Dermis blood vessel endothelial cell (primary cell): Measurements from ENCODE around the gene EPX. TPM values are rescaled to one million over a fixed set of nuclear protein-coding genes. Genes with fewer than 3 reads are reported as not detected.
"Not testable (repeated sequence)": the region's sequence is repeated elsewhere in the genome, so short reads cannot be mapped to it uniquely, and the experiment has no call there.

Source experiments
- DNase-seq: peaks from one replicate; pipeline ENCODE4 v3.0.0; 2010
- total RNA-seq: library from RNA; depleted of rRNA; stranded (reverse); fragments of >200 nt; gene quantifications from 2 replicates; pipeline ENCODE4 v1.2.3, GENCODE V29; 2014

EPX gene, protein sequence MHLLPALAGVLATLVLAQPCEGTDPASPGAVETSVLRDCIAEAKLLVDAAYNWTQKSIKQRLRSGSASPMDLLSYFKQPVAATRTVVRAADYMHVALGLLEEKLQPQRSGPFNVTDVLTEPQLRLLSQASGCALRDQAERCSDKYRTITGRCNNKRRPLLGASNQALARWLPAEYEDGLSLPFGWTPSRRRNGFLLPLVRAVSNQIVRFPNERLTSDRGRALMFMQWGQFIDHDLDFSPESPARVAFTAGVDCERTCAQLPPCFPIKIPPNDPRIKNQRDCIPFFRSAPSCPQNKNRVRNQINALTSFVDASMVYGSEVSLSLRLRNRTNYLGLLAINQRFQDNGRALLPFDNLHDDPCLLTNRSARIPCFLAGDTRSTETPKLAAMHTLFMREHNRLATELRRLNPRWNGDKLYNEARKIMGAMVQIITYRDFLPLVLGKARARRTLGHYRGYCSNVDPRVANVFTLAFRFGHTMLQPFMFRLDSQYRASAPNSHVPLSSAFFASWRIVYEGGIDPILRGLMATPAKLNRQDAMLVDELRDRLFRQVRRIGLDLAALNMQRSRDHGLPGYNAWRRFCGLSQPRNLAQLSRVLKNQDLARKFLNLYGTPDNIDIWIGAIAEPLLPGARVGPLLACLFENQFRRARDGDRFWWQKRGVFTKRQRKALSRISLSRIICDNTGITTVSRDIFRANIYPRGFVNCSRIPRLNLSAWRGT
- not detected in 2 replicates for total RNA-seq

GRCh38 chr17:58192612-58193011, at the start of gene EPX:
Gene EPX (plus strand): TSS chr17:58192726. CDS start chr17:58192847, 121 bp downstream.
- DNase-seq: no peak

DNA sequence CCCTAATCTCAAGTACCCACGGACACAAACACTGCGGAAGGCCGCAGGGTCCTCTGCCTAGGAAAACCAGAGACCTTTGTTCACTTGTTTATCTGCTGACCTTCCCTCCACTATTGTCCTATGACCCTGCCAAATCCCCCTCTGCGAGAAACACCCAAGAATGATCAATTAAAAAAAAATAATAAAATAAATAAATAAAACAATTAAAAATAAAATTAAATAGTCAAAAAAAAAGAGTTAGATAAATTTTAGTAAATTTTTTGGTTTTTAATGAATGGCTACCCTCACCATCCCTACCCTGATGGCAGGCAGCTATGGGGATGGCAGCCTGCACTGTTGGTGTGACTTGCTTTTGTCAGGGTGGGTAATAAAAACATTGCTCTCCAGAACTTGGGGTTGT, 49.2 kb upstream of the EPX start:
- DNase-seq: not testable (repeated sequence)

DNA sequence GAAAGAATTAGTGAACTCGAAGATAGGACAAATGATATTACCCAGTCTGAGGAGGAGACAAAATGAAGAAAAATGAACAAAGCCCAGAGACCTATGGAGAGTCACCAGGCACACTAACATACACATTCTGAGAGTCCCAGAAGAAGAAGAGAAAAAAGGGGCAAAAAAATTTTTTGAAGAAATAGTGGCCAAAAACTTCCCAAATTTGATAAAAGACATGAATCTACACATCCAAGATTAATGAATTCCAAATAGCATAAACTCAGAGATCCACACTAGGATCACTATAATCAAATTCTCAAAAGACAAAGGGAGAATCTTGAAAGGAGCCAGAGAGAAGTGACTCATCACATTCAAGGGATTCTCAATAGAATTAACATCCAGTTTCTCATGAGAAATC, 47.7 kb upstream of the EPX start:
- no peak for DNase-seq

DNA sequence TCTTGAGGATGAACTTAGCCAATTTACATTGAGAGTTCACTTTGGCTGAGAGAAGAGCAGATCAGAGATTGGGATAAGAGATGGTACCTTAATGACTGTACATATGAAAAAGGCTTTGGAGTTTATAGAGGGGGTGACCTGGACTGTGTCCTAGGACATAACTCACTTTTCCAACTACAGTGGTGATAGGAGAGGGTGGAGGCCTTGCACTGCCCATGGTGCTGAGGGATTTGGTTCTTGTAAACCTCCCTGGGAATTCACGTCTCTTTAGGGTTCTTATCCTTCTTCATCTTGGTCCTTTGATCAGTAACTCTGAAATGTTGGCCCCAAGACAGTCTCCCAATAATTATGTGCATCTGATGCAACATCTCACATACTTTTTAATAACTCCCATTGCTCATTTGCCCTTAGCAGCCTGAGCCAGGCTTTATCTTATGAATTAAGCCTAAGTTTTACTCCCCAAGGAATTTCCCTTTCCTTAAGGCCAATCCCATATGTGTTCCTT, 44.5 kb upstream of the EPX start, which contains the start of gene OR4D1:
Gene OR4D1, plus strand, starts transcription at position 455 of the 505 bp plus-strand sequence. CDS start 6,770 bp downstream, outside the sequence.
- DNase-seq: no peak

DNA sequence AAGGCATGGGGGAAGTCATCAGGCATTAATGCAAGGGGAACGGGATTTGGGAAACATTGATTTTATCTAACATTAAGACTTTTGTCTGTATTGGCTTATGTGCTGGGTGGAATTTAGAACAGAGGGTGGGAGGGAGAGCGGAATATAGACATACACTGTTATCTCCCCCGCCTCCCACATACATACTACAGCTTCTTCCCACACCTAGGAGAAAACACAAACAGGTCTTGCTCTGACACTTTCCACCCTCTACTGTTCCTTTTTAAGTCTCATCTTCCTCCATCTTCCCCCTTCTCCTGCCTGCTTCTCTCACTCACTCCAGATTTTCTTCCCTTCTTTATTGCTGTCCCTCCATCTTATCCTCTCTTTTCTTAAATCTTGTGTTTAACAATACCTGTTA, 43.9 kb upstream of the EPX start:
- DNase-seq: no peak

DNA sequence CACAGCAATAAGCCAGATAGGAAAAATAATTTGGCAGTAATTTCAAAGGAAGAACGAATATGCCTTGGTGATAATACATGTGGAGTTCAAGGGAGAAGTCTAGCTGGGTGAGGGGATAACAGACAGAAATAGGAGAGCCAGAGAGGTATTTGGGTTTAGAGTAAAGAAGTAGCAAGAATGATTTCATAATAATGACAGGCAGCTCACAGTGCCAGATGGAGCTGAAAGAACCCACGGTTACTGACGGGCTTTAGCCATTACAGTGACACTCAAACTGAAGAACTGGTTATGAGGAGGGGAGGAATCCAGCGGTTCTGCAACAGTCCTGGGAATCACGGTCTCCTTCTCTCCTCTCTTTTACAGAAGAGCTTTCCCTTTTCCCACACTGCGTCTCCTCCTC, 42.1 kb upstream of the EPX start:
- no peak for DNase-seq

GRCh38 chr17:58153046-58153445, 39.5 kb upstream of the EPX start:
- DNase-seq: peak; percentile 6

DNA sequence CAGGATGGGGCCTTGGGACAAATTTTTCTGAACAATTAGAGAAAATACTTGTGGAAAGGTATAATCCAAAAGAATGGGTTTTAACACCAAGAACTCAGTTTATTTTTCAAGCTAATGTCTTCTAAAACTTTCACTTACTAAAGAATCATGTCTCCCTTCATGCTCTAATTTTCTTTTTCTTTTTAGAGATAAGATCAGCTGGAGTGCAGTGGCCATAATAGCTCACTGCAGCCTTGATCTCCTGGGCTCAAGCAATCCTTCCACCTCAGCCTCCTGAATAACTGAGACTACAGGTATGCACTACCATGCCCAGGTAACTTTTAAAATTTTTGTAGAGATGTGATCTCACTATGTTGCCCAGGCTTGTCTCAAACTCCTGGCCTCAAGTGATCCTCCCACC, 38.9 kb upstream of the EPX start:
- DNase-seq: no peak

DNA sequence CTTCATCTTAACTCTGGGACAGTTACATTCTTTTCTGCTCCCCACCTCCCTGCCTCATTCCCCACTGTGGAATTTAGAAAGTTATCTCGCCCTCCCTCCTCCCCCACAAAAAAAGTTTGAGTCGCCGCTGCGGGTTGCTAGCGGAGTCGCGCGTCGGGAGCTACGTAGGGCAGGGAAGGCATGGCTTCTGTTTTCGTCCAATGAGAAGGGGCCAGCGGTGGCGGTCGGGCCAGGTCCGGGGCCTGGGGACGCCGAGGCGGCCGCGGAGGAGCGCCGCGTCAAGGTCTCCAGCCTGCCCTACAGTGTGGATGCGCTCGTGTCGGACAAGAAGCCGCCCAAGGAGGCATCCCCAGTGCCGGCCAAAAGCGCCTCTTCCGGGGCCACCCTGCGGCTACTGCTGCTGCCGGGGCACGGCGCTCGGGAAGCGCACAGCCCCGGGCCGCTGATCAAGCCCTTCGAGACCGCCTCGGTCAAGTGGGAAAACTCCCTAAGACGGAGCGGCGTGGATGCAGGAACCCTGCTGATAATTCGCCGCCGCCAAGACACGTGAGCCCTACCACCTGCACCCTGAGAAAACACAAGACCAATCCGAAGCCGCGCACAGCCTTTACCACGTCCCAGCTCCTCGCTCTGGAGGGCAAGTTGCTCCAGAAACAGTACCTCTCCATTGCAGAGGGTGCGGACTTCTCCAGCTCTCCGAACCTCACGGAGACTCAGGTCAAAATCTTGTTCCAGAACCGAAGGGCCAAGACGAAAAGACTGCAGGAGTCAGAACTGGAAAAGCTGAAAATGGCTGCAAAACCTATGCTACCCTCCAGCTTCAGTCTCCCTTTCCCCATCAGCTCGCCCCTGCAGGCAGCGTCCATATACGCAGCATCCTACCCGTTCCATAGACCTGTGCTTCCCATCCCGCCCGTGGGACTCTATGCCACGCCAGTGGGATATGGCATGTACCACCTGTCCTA, 35.4 kb upstream of the EPX start:
- DNase-seq: no peak

DNA sequence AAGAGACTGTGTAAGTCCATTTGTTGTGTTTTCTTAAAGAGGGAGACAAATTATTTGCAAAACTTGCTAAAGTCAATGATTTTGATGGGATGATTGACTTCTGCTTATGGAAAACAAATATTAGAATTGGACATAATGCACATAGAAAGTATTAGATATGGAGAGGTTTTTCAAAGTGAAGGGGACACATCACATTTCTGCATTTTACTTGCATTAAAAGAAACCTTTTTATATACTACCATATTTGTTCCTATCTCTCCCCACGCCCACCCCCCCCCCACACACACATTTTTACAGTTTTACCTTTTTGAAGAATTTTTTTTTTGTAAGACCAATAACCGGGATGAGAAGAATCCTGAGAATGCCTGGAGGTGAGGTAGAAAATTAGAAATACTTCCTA, 34.3 kb upstream of the EPX start:
- DNase-seq: no peak

DNA sequence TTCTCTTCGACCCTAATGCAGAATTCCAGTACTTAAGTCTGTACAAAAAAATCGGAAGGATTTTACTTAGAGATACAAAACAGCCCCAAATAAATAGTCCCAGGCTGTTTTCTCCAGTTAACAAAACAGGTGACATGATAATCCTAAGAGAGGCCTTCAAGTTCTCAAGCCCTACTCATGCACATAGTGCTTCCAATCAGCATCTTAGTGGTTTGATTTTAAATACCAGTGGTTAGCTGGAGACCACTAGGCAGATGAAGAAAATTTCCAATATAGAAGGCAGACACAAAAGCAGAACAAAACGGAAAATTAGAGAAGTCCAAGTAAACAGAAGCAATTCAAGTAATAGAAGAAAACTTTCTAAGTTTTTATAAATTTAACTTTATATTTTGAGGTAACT, 31.0 kb upstream of the EPX start:
- DNase-seq: no peak

DNA sequence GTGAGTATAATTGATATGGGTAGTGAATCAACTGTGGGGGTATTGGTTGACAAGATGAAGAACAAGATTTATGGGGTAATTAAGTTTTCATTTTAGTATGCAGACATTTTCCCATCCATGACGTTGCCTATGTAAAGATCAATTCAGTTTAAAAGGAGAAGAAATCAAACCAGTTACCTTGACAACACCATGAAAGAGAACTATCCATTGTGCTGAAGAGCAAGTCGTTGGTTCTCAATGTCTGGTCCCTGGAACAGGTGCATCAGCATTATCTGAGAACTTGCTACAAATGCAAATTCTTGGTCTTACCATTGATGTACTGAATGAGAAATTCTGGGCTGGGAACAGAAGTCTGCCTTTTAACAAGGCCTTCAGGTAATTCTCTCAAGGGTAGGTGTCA, 26.5 kb upstream of the EPX start:
- no peak for DNase-seq

DNA sequence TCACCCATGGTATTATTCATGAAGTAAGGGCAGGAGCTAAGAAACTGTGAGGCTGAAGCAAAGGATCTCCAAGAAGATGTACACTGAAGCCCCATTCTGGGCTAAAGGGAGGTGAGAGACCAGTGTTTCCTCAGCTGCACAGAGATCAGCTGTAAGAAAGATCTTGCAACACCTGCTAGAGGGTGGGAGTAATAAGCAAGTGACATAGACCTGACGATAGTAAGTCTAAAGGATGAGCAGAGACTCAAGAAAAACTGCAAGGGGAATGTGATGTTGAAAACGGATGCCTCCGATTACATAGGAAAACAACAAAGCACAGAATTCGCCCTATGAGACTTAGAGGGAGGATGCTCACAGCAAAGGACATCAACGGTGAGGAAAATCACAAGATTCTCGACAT, 25.8 kb upstream of the EPX start, which contains the start of gene OR4D2:
Gene OR4D2, plus strand, starts transcription at position 301 of the 400 bp plus-strand sequence. CDS start 2,674 bp downstream, outside the sequence.
- DNase-seq: no peak

DNA sequence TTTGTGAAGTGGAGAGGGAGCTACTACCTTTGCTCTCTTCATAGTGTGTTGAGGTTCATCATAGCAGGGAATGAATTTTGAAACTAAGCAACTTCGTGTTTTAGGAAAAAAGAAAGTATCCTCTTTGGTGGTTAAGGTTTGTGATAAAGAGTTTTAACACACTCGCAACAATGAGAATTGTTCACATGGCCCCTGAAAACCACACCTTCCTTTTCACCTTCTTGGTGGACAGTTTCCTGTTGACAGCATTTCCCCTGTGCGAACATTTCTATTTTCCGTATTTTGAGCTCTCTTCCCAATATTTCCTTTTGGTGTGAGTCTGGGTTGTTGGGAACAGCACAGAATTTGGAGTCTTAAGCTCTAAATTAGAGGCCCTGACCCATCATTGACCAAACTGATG, 21.9 kb upstream of the EPX start:
- no peak for DNase-seq

DNA sequence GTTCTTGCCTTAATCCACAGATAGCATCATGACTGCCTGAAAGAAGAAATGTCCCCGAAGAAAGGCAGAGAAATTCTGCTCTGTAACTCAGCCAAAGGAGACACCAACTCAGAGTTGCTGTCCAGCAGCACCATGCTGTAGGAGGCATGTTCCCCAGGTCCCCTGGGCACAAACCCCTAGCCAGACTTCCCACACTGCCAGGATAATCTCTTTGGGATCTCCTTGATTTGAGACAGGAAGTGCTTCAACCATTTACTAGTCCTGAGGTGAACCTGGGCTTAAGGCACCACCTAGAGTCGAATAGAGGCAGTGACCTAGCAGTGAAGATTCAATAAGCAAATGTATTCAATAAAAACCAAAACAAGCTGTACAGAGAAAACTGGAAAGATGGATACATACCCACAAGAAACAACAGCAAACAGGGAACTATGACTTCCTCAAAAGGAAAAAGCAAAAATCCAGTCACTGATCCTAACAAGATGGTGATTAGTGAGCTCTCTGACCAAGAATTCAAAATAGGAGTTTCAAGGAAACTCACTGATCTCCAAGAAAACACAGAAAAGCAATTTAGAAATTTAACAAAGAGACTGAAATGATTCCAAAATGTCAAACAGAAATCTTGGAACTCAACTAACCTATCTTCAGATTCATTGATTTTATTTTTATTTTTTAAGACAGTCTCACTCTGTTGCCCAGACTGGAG, 20.0 kb upstream of the EPX start:
- DNase-seq: peak; percentile 25

- DNase-seq: no peak
These were observed 17.7 kb upstream of the EPX start for GRCh38 chr17:58174871-58175270.

DNA sequence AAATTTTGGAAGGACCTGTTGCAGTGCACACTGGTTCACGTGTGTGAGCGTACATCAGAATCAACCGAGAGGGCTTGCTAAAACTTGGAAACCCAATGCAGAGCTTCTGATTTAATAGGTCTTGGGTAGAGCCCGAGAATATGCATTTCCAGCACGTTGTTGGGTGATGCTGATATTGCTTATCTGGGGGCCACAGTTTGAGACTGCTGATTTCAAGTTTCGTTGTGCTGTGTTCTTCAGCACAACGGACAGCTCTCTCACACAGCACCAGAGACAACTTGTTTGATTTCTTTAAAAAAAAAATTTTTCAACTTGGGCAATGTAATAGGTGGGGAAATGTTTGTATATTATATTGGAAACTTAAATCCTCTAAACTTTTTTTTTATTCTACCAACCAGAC, 16.3 kb upstream of the EPX start:
- peak; percentile 23 for DNase-seq

DNA sequence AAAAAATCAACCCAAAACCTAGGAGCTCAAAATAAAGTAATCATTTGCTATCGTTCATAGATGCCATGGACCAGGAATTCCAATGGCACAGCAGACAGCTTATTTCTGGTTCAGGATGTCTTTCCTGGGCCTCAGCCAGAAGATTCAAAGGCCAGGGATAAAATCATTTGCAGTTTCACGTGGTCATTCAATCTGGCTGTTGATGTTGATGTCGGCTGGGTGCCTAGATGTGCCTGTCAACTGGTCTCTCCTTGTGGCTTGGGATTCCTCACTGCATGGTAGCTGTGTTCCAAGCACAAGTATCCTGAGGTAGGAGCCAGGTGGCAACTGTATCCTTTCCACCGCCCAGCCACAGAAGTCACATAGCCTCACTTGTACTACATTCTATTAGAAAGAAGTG, 10.7 kb upstream of the EPX start:
- no peak for DNase-seq

- no peak for DNase-seq
These were observed 9.0 kb upstream of the EPX start for GRCh38 chr17:58183514-58183913.

- no peak for DNase-seq
These were observed 8.1 kb upstream of the EPX start for GRCh38 chr17:58184308-58184985.
